Activated CD8-positive, alpha-beta memory T cell treated with anti-CD3 and anti-CD28 coated beads, Interleukin-2, amount 50 U/mL, for 1 hour (primary cell): ENCODE measurements around the gene RAB26.
"Not testable (repeated sequence)": the region's sequence is repeated elsewhere in the genome, so short reads cannot be mapped to it uniquely, and the experiment has no call there.

Experiments
- DNase-seq: peaks from one replicate; pipeline ENCODE4 v3.0.0-alpha.2; 2020; ENCODE audit errors: extremely low read depth

Gene RAB26

GRCh38 chr16:2196162-2196980 is 47.9 kb downstream of the RAB26 start, which contains the start of gene CASKIN1:
Gene CASKIN1 (minus strand): TSS chr16:2196605. CDS start chr16:2196432, 173 bp downstream.
- DNase-seq = no peak

GRCh38 chr16:2196981-2197511 is 48.6 kb downstream of the RAB26 start:
- DNase-seq = no peak

GRCh38 chr16:2197765-2198164 is 49.3 kb downstream of the RAB26 start:
- no peak for DNase-seq

- no peak for DNase-seq
Measured at GRCh38 chr16:2198283-2198682, 49.9 kb downstream of the RAB26 start.

- no peak for DNase-seq
Measured at GRCh38 chr16:2199095-2199494, 50.7 kb downstream of the RAB26 start.

- no peak for DNase-seq
Measured at GRCh38 chr16:2199621-2200139, 51.3 kb downstream of the RAB26 start.

GRCh38 chr16:2200313-2200712 is 51.9 kb downstream of the RAB26 start:
- no peak for DNase-seq

- not testable (repeated sequence) for DNase-seq
Measured at GRCh38 chr16:2203119-2203688, 54.8 kb downstream of the RAB26 start.
